ENCODE data around the gene KBTBD2.

- TF ChIP-seq MYC (IDR thresholded peaks at IDR 0.05; ENCODE audit: low read depth, low read length), result no peak
- TF ChIP-seq, protein P1, sequence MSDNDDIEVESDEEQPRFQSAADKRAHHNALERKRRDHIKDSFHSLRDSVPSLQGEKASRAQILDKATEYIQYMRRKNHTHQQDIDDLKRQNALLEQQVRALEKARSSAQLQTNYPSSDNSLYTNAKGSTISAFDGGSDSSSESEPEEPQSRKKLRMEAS (IDR thresholded peaks at IDR 0.05; ENCODE audit: insufficient read depth, insufficient read length), result no peak
- TF ChIP-seq EZH2 (IDR thresholded peaks at IDR 0.05; ENCODE audit: borderline replicate concordance, low read depth, low read length, severe bottlenecking), result no peak
- TF ChIP-seq CTCF (IDR thresholded peaks at IDR 0.05; ENCODE audit: extremely low read depth in 1 of 2, insufficient read depth in 1 of 2, low read depth in 1 of 2, low read length in 2 of 2), result no peak
- no peak for TF ChIP-seq GATA2 (IDR thresholded peaks at IDR 0.05; ENCODE audit: insufficient read depth, insufficient read length, low read depth, low read length)
- no peak for TF ChIP-seq JUN (IDR thresholded peaks at IDR 0.05; ENCODE audit: borderline replicate concordance, insufficient read depth, insufficient read length, low read depth)
- no peak for TF ChIP-seq FOS (IDR thresholded peaks at IDR 0.05; ENCODE audit: borderline replicate concordance, insufficient read depth, low read length)
Measured at GRCh38 chr7:32871624-32872371, 19.8 kb downstream of the KBTBD2 start.

Data from endothelial cell of umbilical vein (primary cell).